Measurements from ENCODE around the gene IL36RN. TPM values are rescaled to one million over a fixed set of nuclear protein-coding genes. Genes with fewer than 3 reads are reported as not detected.

Gene IL36RN
- total RNA-seq, 1 experiment from 2014 or later, result 1.7 TPM

DNA sequence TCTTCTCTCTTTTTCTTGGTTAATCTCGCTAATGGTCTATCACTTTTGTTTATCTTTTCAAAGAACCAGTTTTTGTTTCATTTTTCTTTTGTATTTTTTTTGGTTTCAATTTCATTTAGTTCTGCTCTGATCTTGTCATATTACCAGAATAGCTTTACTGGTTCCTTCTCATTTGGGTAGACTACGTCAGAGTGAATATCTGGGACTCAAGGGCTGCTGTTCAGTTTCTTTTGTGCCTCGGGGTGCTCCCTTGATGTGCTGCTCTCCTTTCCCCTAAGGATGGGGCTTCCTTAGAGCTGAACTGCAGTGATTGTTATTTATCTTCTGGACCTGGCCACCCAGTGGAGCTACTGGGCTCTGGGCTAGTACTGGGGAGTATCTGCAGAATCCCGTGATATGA lies 39.0 kb downstream of the IL36RN start:
- intact Hi-C loops (cut with micrococcal nuclease; ENCODE audit: unreplicated experiment), result no loop called here
- no peak overlapping the region for H3K27ac ChIP-seq
- H3K4me2 ChIP-seq, result no peak overlapping the region
- H4K20me1 ChIP-seq (ENCODE audit: insufficient read depth), result no peaks in the 10 kb centered on the region
- ChIA-PET POLR2A (ENCODE audit: unreplicated experiment) (no interaction called here), CTCF (interaction anchor here (0.8 kb wide), 1 partner anchor 40 kb away, joined by 3 read pairs; no protein-coding TSS in a partner anchor)
- no peaks in the 10 kb centered on the region for H3K4me1 ChIP-seq (replicated peaks; ENCODE audit: insufficient read depth)
- no peaks in the 10 kb centered on the region for H3F3A ChIP-seq (ENCODE audit: insufficient read depth, low read depth)
- H3K79me2 ChIP-seq (ENCODE audit: low read depth), result no peaks in the 10 kb centered on the region
- H3K4me3 ChIP-seq, result no peak overlapping the region
- H3K9me3 ChIP-seq (ENCODE audit: insufficient read depth, low read depth), result no peaks in the 10 kb centered on the region
- no peak for TF ChIP-seq EZH2 (IDR thresholded peaks at IDR 0.05; ENCODE audit: low read depth)
- H3K27me3 ChIP-seq (ENCODE audit: insufficient read depth, low read depth), result no peaks in the 10 kb centered on the region
- no peaks in the 10 kb centered on the region for H3K36me3 ChIP-seq (ENCODE audit: low read depth)
- no TSS peak for BruUV-seq (replicated peaks)
- no peak overlapping the region for H2AFZ ChIP-seq
- DNase-seq, result no peak
- H3K9me2 ChIP-seq (ENCODE audit: insufficient read depth), result no peaks in the 10 kb centered on the region

DNA sequence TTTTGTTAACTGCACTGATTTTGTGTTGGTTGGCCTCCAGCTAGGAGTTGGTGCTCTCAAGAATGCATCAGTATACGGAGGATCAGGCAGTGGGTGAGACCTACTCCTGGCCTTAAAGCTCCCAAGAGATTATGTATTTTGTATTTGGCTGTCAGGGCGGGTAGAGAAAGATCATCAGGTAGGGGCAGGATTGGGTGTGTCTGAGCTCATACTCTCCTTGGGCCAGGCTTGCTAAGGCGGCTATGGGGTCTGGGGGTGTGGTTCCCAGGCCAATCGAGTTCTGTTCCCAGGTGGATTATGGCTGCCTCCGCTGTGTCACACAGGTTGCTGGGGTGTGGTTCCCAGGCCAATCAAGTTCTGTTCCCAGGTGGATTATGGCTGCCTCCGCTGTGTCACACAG lies 39.5 kb downstream of the IL36RN start:
- Histone ChIP-seq H3K9me3 (ENCODE audit: insufficient read depth, low read depth) (no peaks in the 10 kb centered on the region), H3K4me3 (no peak overlapping the region), H4K20me1 (ENCODE audit: insufficient read depth) (no peaks in the 10 kb centered on the region), H3F3A (ENCODE audit: insufficient read depth, low read depth) (no peaks in the 10 kb centered on the region), H3K36me3 (ENCODE audit: low read depth) (no peaks in the 10 kb centered on the region), H3K27ac (no peak overlapping the region), H3K4me1 (replicated peaks; ENCODE audit: insufficient read depth) (no peaks in the 10 kb centered on the region), H3K4me2 (no peak overlapping the region), H2AFZ (no peak overlapping the region), H3K79me2 (ENCODE audit: low read depth) (no peaks in the 10 kb centered on the region), H3K27me3 (ENCODE audit: insufficient read depth, low read depth) (no peaks in the 10 kb centered on the region), H3K9me2 (ENCODE audit: insufficient read depth) (no peaks in the 10 kb centered on the region)
- intact Hi-C loops (cut with micrococcal nuclease; ENCODE audit: unreplicated experiment), result no loop called here
- no peak for DNase-seq
- POLR2A ChIA-PET (ENCODE audit: unreplicated experiment), result no interaction called here
- TF ChIP-seq EZH2 (IDR thresholded peaks at IDR 0.05; ENCODE audit: low read depth), result no peak
- TF ChIP-seq, protein P1, sequence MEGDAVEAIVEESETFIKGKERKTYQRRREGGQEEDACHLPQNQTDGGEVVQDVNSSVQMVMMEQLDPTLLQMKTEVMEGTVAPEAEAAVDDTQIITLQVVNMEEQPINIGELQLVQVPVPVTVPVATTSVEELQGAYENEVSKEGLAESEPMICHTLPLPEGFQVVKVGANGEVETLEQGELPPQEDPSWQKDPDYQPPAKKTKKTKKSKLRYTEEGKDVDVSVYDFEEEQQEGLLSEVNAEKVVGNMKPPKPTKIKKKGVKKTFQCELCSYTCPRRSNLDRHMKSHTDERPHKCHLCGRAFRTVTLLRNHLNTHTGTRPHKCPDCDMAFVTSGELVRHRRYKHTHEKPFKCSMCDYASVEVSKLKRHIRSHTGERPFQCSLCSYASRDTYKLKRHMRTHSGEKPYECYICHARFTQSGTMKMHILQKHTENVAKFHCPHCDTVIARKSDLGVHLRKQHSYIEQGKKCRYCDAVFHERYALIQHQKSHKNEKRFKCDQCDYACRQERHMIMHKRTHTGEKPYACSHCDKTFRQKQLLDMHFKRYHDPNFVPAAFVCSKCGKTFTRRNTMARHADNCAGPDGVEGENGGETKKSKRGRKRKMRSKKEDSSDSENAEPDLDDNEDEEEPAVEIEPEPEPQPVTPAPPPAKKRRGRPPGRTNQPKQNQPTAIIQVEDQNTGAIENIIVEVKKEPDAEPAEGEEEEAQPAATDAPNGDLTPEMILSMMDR (conservative IDR thresholded peaks at IDR 0.05), result no peak
- CTCF ChIA-PET, result no interaction called here
- BruUV-seq (replicated peaks), result no TSS peak

DNA sequence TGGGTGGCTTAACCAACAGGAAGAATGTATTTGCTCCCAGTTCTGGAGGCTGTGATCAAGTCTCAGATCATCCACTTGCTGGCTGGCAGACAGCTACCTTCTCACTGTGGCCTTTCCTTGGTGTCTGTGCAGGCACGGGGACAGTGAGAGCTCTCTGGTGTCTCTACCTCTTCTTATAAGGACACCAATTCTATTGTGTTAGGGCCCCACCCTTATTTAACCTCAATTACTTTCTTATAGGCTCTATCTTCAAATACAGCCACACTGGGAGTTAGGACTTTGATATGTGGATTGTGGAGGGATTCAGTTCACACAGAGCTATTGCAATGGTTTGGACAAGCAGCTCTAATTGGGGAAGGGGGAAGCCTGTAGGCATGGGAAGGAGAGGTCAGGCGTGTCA lies 43.1 kb downstream of the IL36RN start:
- H3K27me3 ChIP-seq (ENCODE audit: insufficient read depth, low read depth), result no peaks in the 10 kb centered on the region
- ChIA-PET CTCF (no interaction called here), POLR2A (ENCODE audit: unreplicated experiment) (no interaction called here)
- no peak overlapping the region for H3K4me3 ChIP-seq
- H3K9me2 ChIP-seq (ENCODE audit: insufficient read depth), result no peaks in the 10 kb centered on the region
- H3K9me3 ChIP-seq (ENCODE audit: insufficient read depth, low read depth), result no peaks in the 10 kb centered on the region
- TF ChIP-seq, protein P1 (conservative IDR thresholded peaks at IDR 0.05), result no peak
- TF ChIP-seq EZH2 (IDR thresholded peaks at IDR 0.05; ENCODE audit: low read depth), result no peak
- no peaks in the 10 kb centered on the region for H3F3A ChIP-seq (ENCODE audit: insufficient read depth, low read depth)
- H3K27ac ChIP-seq, result no peak overlapping the region
- no peak for DNase-seq
- no TSS peak for BruUV-seq (replicated peaks)
- no peaks in the 10 kb centered on the region for H3K4me1 ChIP-seq (replicated peaks; ENCODE audit: insufficient read depth)
- no peaks in the 10 kb centered on the region for H4K20me1 ChIP-seq (ENCODE audit: insufficient read depth)
- no peak overlapping the region for H3K4me2 ChIP-seq
- intact Hi-C loops (cut with micrococcal nuclease; ENCODE audit: unreplicated experiment), result no loop called here
- no peak overlapping the region for H2AFZ ChIP-seq
- no peaks in the 10 kb centered on the region for H3K79me2 ChIP-seq (ENCODE audit: low read depth)
- H3K36me3 ChIP-seq (ENCODE audit: low read depth), result no peaks in the 10 kb centered on the region

DNA sequence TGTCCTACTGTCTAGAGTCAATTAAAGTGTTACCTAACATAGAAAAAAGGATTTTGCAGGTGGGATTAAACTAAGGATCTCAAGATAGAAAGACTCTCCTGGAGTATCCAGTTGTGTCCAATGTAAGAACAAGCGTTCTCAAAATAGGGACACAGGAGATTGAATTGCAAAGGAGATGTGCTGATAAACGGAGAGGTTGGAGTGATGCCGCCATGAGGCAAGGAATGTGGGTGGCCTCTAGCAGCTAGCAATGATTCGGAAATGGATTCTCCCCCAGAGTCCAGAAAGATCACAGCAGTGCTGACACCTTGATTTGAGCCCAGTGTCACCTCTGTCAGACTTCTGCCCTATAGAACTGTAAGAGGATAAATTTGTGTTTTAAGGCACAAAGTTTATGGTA lies 44.3 kb downstream of the IL36RN start:
- Histone ChIP-seq H3K36me3 (ENCODE audit: low read depth) (no peaks in the 10 kb centered on the region), H3K27me3 (ENCODE audit: insufficient read depth, low read depth) (no peaks in the 10 kb centered on the region), H3K9me2 (ENCODE audit: insufficient read depth) (no peaks in the 10 kb centered on the region), H3F3A (ENCODE audit: insufficient read depth, low read depth) (no peaks in the 10 kb centered on the region), H4K20me1 (ENCODE audit: insufficient read depth) (no peaks in the 10 kb centered on the region), H3K9me3 (ENCODE audit: insufficient read depth, low read depth) (no peaks in the 10 kb centered on the region), H2AFZ (no peak overlapping the region), H3K27ac (no peak overlapping the region), H3K4me1 (replicated peaks; ENCODE audit: insufficient read depth) (no peaks in the 10 kb centered on the region), H3K79me2 (ENCODE audit: low read depth) (no peaks in the 10 kb centered on the region), H3K4me2 (no peak overlapping the region), H3K4me3 (no peak overlapping the region)
- BruUV-seq (replicated peaks), result no TSS peak
- ChIA-PET POLR2A (ENCODE audit: unreplicated experiment) (no interaction called here), CTCF (interaction anchor here (0.9 to 1.1 kb wide), 2 partner anchors 23 to 35 kb away, joined by 4 to 10 read pairs; no protein-coding TSS in a partner anchor)
- DNase-seq, result no peak
- intact Hi-C loops (cut with micrococcal nuclease; ENCODE audit: unreplicated experiment), result no loop called here
- TF ChIP-seq, protein P1 (conservative IDR thresholded peaks at IDR 0.05), result no peak
- TF ChIP-seq EZH2 (IDR thresholded peaks at IDR 0.05; ENCODE audit: low read depth), result no peak
